AG10803 (cell line): Measurements from ENCODE around the gene CPM.
"Not testable (repeated sequence)": the region's sequence is repeated elsewhere in the genome, so short reads cannot be mapped to it uniquely, and the experiment has no call there.

Source experiments
- DNase-seq: peaks from one replicate; pipeline ENCODE4 v3.0.0; 2010; ENCODE audit warnings: low read depth
- H3K4me3 ChIP-seq: 2 replicates; pipeline ENCODE4 v1.5.1; 2011; ENCODE audit warnings: mild to moderate bottlenecking, low read length, control low read depth
- CTCF ChIP-seq: conservative IDR thresholded peaks from 2 replicates; pipeline ENCODE4 v1.5.1; 2011; ENCODE audit warnings: mild to moderate bottlenecking, low read length, control low read depth, inconsistent platforms

The CPM gene

GRCh38 chr12:68844788-68845695 is 87.9 kb downstream of the CPM start:
- no peak for TF ChIP-seq CTCF
- no peak overlapping the region for H3K4me3 ChIP-seq
- DNase-seq, result no peak

- TF ChIP-seq CTCF, result no peak
- H3K4me3 ChIP-seq, result no peak overlapping the region
- no peak for DNase-seq
Observed at GRCh38 chr12:68844318-68844745, 88.6 kb downstream of the CPM start.

- no peak for TF ChIP-seq CTCF
- no peak for DNase-seq
- no peak overlapping the region for H3K4me3 ChIP-seq
Observed at GRCh38 chr12:68842784-68843567, 90.0 kb downstream of the CPM start.

GRCh38 chr12:68842123-68842522 is 90.8 kb downstream of the CPM start:
- H3K4me3 ChIP-seq, result no peak overlapping the region
- DNase-seq, result no peak
- no peak for TF ChIP-seq CTCF

- no peak for TF ChIP-seq CTCF
- no peak for DNase-seq
- no peak overlapping the region for H3K4me3 ChIP-seq
Observed at GRCh38 chr12:68841717-68842116, 91.3 kb downstream of the CPM start.

GRCh38 chr12:68841175-68841574 is 91.8 kb downstream of the CPM start:
- not testable (repeated sequence) for H3K4me3 ChIP-seq, DNase-seq

GRCh38 chr12:68839183-68840147 is 93.5 kb downstream of the CPM start:
- no peak for DNase-seq
- H3K4me3 ChIP-seq, result no peak overlapping the region
- no peak for TF ChIP-seq CTCF
